ENCODE results near the gene ANKK1.

ANKK1 gene

DNA sequence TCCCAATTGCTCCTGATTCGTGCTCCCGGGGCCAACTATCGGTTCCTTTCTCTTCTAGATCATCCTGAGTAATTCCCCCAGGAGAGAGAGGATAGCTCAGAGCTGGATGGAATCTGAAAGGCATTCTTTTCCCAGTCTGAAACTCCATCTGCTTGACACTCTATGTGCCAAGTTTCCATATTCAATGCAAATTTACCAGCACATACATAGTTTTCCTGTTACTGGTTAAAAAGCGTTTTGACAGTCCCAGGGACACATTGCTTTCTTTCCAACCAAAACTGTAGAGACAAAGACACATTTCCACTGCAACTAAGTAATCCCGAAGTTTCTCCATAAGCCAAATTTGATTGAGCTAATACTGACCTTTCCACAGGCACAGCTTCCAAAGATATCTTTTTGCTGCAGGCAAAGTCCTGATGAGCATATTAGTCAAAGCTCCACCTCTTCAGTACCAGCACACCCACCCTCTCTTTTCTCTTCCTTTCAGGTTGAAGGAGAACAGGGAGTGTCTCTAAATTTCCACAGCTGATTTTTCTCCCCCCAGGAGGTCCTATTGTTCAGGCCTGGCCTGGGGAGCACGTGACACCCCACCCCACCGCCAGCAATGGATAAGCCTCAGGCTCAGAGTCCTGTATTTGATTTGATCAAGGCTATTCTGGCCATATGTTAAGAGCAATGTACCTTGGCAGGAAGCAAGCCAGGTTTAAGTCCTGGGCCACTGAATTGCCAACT is 9.7 kb upstream of the ANKK1 start:
- Histone ChIP-seq H3K27me3 (ENCODE audit: control insufficient read depth in 1 of 2, insufficient read depth in 2 of 2, low read length in 2 of 2) (no peaks in the 10 kb centered on the region), H3K4me1 (ENCODE audit: control insufficient read depth, insufficient read depth, low read length) (no peaks in the 10 kb centered on the region), H3K4me3 (ENCODE audit: low read length in 2 of 2) (no peak overlapping the region), H3K9ac (ENCODE audit: low read length in 2 of 2) (no peak overlapping the region), H3K27ac (ENCODE audit: low read length) (no peak overlapping the region), H3K9me3 (ENCODE audit: control insufficient read depth in 2 of 2, low read length in 2 of 2) (no peaks in the 10 kb centered on the region), H3K36me3 (ENCODE audit: control insufficient read depth in 2 of 2, insufficient read depth in 2 of 2, low read length in 2 of 2) (peaks cover 0 to 3% of the 10 kb centered on the region in 2 donors)

DNA sequence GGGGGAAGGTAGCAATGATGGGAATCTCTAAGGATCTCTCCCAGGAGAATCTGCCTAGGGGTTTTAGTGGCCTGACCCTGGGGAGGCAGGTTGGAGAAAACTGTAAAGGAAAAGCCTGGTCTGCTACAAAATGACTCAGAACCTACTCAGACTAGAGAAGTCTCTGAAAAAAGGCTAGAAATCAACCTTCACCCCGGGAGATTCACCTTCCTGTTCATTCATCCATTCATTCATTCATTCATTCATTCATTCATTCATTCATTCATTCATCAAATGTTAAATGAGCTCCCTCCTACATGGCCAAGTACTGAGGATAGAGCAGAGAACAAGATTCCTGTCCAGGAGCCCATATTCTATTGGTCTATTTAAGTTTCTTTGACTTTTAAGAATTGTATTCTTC is 8.9 kb upstream of the ANKK1 start:
- H3K9me3 ChIP-seq (ENCODE audit: control insufficient read depth in 2 of 2, low read length in 2 of 2): no peaks in the 10 kb centered on the region
- no peaks in the 10 kb centered on the region for H3K4me1 ChIP-seq (ENCODE audit: control insufficient read depth, insufficient read depth, low read length)
- no peak overlapping the region for H3K9ac ChIP-seq (ENCODE audit: low read length in 2 of 2)
- H3K4me3 ChIP-seq (ENCODE audit: low read length in 2 of 2): no peak overlapping the region
- H3K27me3 ChIP-seq (ENCODE audit: control insufficient read depth in 1 of 2, insufficient read depth in 2 of 2, low read length in 2 of 2): no peaks in the 10 kb centered on the region
- no peaks in the 10 kb centered on the region for H3K36me3 ChIP-seq (ENCODE audit: control insufficient read depth in 2 of 2, insufficient read depth in 2 of 2, low read length in 2 of 2)
- H3K27ac ChIP-seq (ENCODE audit: low read length): no peak overlapping the region

DNA sequence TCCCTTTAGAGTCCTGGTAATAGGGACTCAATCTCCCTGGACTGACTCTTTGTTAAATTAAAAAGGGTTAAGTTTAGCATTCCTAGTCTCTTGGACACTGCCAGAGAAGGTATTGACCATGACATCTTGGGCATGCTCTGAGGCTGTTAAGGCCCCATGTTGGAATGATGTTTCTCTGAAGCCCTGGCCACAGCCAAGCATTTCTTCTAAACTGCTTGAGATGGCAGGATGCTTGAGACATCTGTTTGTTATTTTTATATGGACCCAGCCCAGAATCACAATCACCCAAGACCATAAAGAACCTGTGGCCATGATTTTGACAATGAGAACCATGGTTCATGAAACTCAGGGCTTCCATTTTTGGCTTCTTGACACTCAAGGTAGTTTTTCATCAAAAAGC is 5.5 kb upstream of the ANKK1 start:
- H3K27me3 ChIP-seq (ENCODE audit: control insufficient read depth in 1 of 2, insufficient read depth in 2 of 2, low read length in 2 of 2): peaks cover 4 to 8% of the 10 kb centered on the region in 2 donors
- no peak overlapping the region for H3K27ac ChIP-seq (ENCODE audit: low read length)
- no peak overlapping the region for H3K9ac ChIP-seq (ENCODE audit: low read length in 2 of 2)
- no peak overlapping the region for H3K4me3 ChIP-seq (ENCODE audit: low read length in 2 of 2)
- no peaks in the 10 kb centered on the region for H3K9me3 ChIP-seq (ENCODE audit: control insufficient read depth in 2 of 2, low read length in 2 of 2)
- no peaks in the 10 kb centered on the region for H3K4me1 ChIP-seq (ENCODE audit: control insufficient read depth, insufficient read depth, low read length)
- H3K36me3 ChIP-seq (ENCODE audit: control insufficient read depth in 2 of 2, insufficient read depth in 2 of 2, low read length in 2 of 2): no peaks in the 10 kb centered on the region

DNA sequence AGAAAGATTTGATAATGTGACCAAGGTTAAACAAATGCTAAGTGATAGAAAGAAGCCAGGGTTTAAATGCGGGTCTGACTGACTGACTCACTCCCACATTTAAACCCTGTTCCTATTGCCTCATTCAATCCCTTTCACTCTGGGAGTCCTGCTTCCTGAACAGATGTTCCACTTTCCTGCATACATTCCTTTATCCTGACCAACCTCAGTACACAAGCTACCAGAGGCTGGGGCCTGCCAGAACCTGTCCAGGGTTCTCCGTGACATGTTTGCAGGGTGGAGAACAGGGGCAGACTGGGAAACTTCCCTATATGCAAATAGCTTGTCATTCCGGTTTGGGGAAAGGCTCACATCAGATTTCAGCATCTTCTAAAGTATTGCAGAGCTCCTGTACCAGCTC is 3.0 kb upstream of the ANKK1 start:
- Histone ChIP-seq H3K27ac (ENCODE audit: low read length) (no peak overlapping the region), H3K4me1 (ENCODE audit: control insufficient read depth, insufficient read depth, low read length) (no peaks in the 10 kb centered on the region), H3K36me3 (ENCODE audit: control insufficient read depth in 2 of 2, insufficient read depth in 2 of 2, low read length in 2 of 2) (no peaks in the 10 kb centered on the region), H3K9me3 (ENCODE audit: control insufficient read depth in 2 of 2, low read length in 2 of 2) (no peaks in the 10 kb centered on the region), H3K9ac (ENCODE audit: low read length in 2 of 2) (no peak overlapping the region), H3K27me3 (ENCODE audit: control insufficient read depth in 1 of 2, insufficient read depth in 2 of 2, low read length in 2 of 2) (peaks cover 17 to 25% of the 10 kb centered on the region in 2 donors), H3K4me3 (ENCODE audit: low read length in 2 of 2) (no peak overlapping the region)

DNA sequence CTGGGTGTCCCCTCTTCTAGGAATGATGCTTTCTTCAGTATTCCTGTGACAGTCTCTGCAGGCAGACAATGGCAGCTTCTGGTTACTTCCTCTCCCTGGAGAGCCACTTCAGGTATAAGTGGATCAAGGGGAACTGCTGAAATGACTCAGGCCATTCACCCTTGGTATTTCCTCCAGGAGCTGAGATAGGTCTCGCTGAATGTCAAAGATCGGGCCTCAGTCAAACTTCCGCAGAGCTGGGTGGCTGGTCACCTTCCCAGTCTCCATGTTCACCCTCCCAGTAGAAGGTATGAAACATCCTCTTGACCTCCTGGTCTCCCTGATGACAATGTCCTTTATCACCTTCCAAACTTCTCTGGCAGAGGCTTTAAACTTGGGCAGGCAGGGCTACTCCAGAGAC is 1.8 kb upstream of the ANKK1 start:
- H3K4me1 ChIP-seq (ENCODE audit: control insufficient read depth, insufficient read depth, low read length): no peaks in the 10 kb centered on the region
- no peaks in the 10 kb centered on the region for H3K36me3 ChIP-seq (ENCODE audit: control insufficient read depth in 2 of 2, insufficient read depth in 2 of 2, low read length in 2 of 2)
- H3K27me3 ChIP-seq (ENCODE audit: control insufficient read depth in 1 of 2, insufficient read depth in 2 of 2, low read length in 2 of 2): peaks cover 22 to 25% of the 10 kb centered on the region in 2 donors
- H3K27ac ChIP-seq (ENCODE audit: low read length): no peak overlapping the region
- H3K9me3 ChIP-seq (ENCODE audit: control insufficient read depth in 2 of 2, low read length in 2 of 2): no peaks in the 10 kb centered on the region
- H3K4me3 ChIP-seq (ENCODE audit: low read length in 2 of 2): no peak overlapping the region
- no peak overlapping the region for H3K9ac ChIP-seq (ENCODE audit: low read length in 2 of 2)

DNA sequence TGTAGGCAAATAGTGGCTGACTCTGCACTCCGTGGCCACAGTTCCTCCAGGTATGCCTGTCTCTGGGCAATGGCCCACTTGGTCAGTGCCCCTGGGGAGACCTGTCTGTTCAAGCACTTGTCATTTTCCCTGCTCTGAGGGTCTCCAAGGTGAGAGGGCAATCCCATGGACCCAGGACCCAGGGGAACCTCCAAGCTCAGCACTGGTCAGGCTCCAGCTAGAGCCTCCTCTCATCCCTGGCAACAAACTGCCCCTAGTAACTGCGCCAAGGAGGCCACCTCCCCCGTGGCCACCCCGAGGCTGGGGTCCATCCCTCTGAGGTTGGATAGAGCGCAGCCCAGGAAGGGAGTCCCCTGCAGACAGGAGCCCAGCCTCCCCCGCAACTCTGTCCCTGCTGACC is 713 bp upstream of the ANKK1 start:
- H3K27me3 ChIP-seq (ENCODE audit: control insufficient read depth in 1 of 2, insufficient read depth in 2 of 2, low read length in 2 of 2): peaks cover 22 to 27% of the 10 kb centered on the region in 2 donors

DNA sequence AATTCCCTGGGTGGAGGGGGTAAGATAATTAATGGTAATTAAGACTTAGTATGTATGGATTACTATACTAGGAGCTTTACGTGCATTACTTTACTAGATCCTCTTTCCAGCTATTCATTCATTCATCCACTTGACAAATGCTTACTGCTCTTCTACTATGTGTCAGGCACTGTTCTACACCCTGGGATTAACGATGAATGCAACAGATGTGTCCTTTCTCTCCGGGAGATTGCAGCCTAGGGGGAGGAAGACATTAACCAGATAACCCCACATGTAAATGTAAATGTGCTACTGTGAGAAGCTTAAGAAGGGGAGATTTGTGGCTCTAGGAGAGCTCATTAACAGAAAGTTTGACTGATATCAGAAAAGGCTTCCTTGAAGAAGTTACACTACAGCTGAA is 1.7 kb downstream of the ANKK1 start:
- Histone ChIP-seq H3K9me3 (ENCODE audit: control insufficient read depth in 2 of 2, low read length in 2 of 2) (no peaks in the 10 kb centered on the region), H3K9ac (ENCODE audit: low read length in 2 of 2) (no peak overlapping the region), H3K36me3 (ENCODE audit: control insufficient read depth in 2 of 2, insufficient read depth in 2 of 2, low read length in 2 of 2) (no peaks in the 10 kb centered on the region), H3K27ac (ENCODE audit: low read length) (no peak overlapping the region), H3K4me3 (ENCODE audit: low read length in 2 of 2) (no peak overlapping the region), H3K4me1 (ENCODE audit: control insufficient read depth, insufficient read depth, low read length) (no peaks in the 10 kb centered on the region), H3K27me3 (ENCODE audit: control insufficient read depth in 1 of 2, insufficient read depth in 2 of 2, low read length in 2 of 2) (peaks cover 22 to 32% of the 10 kb centered on the region in 2 donors)

More for the DNA sequence above, 713 bp upstream of the ANKK1 start:
- Histone ChIP-seq H3K4me1 (ENCODE audit: control insufficient read depth, insufficient read depth, low read length) (no peaks in the 10 kb centered on the region), H3K9me3 (ENCODE audit: control insufficient read depth in 2 of 2, low read length in 2 of 2) (no peaks in the 10 kb centered on the region), H3K4me3 (ENCODE audit: low read length in 2 of 2) (no peak overlapping the region), H3K36me3 (ENCODE audit: control insufficient read depth in 2 of 2, insufficient read depth in 2 of 2, low read length in 2 of 2) (no peaks in the 10 kb centered on the region), H3K9ac (ENCODE audit: low read length in 2 of 2) (no peak overlapping the region), H3K27ac (ENCODE audit: low read length) (no peak overlapping the region)

DNA sequence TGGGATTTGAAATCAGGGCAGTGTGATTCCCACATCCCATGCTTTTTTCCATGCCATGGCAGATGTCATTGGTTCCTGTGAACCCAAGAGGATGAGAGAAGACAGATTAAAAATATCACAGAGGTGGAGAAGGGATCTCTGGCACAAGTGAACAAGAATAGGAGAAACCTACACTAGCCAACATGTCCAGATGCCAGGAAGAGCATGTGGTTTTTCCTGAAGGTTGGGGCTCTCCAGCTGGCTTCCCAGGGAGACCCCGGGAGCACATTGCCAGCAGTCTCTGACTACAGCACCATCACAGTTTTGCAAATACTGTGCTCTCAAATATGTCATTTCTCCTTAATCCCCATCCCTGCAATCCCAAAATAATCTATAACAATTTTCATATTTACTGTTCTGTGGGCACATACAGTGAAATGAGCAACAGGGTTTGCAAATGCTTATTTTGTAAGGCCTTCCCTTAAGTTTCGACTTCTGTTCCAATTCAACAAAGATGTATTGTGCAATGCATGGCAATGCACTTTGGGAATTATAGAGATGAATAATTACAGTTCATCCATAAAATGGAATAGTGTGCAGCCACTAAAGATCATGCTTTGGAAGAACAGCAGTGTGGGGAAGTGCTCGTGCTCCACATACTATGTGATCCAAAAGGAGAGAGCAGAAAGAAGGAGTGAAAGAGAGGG is 4.8 kb downstream of the ANKK1 start:
- Histone ChIP-seq H3K27ac (ENCODE audit: low read length) (no peak overlapping the region), H3K9me3 (ENCODE audit: control insufficient read depth in 2 of 2, low read length in 2 of 2) (no peaks in the 10 kb centered on the region), H3K4me1 (ENCODE audit: control insufficient read depth, insufficient read depth, low read length) (no peaks in the 10 kb centered on the region), H3K36me3 (ENCODE audit: control insufficient read depth in 2 of 2, insufficient read depth in 2 of 2, low read length in 2 of 2) (no peaks in the 10 kb centered on the region), H3K27me3 (ENCODE audit: control insufficient read depth in 1 of 2, insufficient read depth in 2 of 2, low read length in 2 of 2) (peaks cover 19 to 22% of the 10 kb centered on the region in 2 donors), H3K4me3 (ENCODE audit: low read length in 2 of 2) (no peak overlapping the region), H3K9ac (ENCODE audit: low read length in 2 of 2) (no peak overlapping the region)

DNA sequence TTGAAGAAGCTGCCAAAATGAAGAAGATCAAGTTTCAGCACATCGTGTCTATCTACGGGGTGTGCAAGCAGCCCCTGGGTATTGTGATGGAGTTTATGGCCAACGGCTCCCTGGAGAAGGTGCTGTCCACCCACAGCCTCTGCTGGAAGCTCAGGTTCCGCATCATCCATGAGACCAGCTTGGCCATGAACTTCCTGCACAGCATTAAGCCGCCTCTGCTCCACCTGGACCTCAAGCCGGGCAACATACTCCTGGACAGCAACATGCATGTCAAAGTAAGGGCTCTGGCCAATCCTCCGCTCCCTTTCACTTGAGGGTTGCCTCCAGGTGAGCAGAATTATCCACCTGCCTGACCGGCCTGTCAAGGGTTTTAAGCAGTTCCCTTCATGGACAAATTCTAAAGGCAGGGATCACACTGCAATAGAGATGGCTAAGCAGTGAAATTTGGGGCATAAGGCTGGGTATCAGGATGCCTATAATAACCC is 6.0 kb downstream of the ANKK1 start:
- Histone ChIP-seq H3K36me3 (ENCODE audit: control insufficient read depth in 2 of 2, insufficient read depth in 2 of 2, low read length in 2 of 2) (no peaks in the 10 kb centered on the region), H3K27ac (ENCODE audit: low read length) (no peak overlapping the region), H3K27me3 (ENCODE audit: control insufficient read depth in 1 of 2, insufficient read depth in 2 of 2, low read length in 2 of 2) (peaks cover 8 to 10% of the 10 kb centered on the region in 2 donors), H3K4me1 (ENCODE audit: control insufficient read depth, insufficient read depth, low read length) (no peaks in the 10 kb centered on the region), H3K4me3 (ENCODE audit: low read length in 2 of 2) (no peak overlapping the region), H3K9ac (ENCODE audit: low read length in 2 of 2) (no peak overlapping the region), H3K9me3 (ENCODE audit: control insufficient read depth in 2 of 2, low read length in 2 of 2) (no peaks in the 10 kb centered on the region)

DNA sequence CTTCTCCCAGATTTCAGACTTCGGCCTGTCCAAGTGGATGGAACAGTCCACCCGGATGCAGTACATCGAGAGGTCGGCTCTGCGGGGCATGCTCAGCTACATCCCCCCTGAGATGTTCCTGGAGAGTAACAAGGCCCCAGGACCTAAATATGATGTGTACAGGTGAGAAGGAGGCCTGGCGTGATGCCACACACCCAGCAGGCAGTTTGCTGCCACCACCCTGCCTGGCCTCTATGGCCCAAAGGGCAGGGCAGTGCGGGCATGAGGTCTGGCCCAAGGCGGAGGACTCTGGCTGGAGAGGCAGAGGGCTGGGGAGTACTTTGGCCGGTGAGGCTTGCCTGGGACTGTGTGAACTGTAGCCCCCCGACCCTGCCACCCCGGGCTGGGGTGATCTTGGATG is 7.3 kb downstream of the ANKK1 start:
- Histone ChIP-seq H3K27ac (ENCODE audit: low read length) (no peak overlapping the region), H3K36me3 (ENCODE audit: control insufficient read depth in 2 of 2, insufficient read depth in 2 of 2, low read length in 2 of 2) (no peaks in the 10 kb centered on the region), H3K9me3 (ENCODE audit: control insufficient read depth in 2 of 2, low read length in 2 of 2) (no peaks in the 10 kb centered on the region), H3K27me3 (ENCODE audit: control insufficient read depth in 1 of 2, insufficient read depth in 2 of 2, low read length in 2 of 2) (peaks cover 1 to 7% of the 10 kb centered on the region in 2 donors), H3K9ac (ENCODE audit: low read length in 2 of 2) (no peak overlapping the region), H3K4me3 (ENCODE audit: low read length in 2 of 2) (no peak overlapping the region), H3K4me1 (ENCODE audit: control insufficient read depth, insufficient read depth, low read length) (no peaks in the 10 kb centered on the region)

DNA sequence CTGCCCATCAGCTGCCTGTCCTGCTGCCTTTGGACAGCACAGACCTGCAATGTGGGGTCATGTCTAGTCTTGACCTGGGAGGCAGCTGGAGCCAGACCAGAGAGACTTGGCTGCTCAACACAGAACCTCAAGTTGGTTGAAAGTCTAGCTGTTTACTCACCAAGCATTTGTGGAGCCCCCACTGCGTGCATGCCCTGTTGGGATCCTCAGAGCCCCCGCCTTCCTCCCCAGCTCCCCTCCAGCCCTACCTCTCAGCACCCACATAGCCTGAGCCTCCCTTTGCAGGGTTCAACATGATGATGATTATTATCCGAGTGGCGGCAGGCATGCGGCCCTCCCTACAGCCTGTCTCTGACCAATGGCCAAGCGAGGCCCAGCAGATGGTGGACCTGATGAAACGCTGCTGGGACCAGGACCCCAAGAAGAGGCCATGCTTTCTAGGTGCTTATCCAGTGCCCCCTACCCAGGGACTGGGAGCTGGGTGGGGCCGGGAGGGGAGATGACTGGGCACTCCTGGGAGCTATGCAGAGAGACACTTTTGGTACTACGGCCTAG is 8.3 kb downstream of the ANKK1 start:
- Histone ChIP-seq H3K9me3 (ENCODE audit: control insufficient read depth in 2 of 2, low read length in 2 of 2) (no peaks in the 10 kb centered on the region), H3K27me3 (ENCODE audit: control insufficient read depth in 1 of 2, insufficient read depth in 2 of 2, low read length in 2 of 2) (peaks cover 0 to 7% of the 10 kb centered on the region in 2 donors), H3K36me3 (ENCODE audit: control insufficient read depth in 2 of 2, insufficient read depth in 2 of 2, low read length in 2 of 2) (no peaks in the 10 kb centered on the region), H3K9ac (ENCODE audit: low read length in 2 of 2) (no peak overlapping the region), H3K4me1 (ENCODE audit: control insufficient read depth, insufficient read depth, low read length) (no peaks in the 10 kb centered on the region), H3K27ac (ENCODE audit: low read length) (no peak overlapping the region), H3K4me3 (ENCODE audit: low read length in 2 of 2) (no peak overlapping the region)

Measured in stomach smooth muscle (tissue), 2 donors.